Stimulated activated CD4-positive, alpha-beta T cell treated with anti-CD3 and anti-CD28 coated beads, Interleukin-15, amount 100 ng/mL, for 48 hours (primary cell): ENCODE data around the gene C1QTNF5.

Experiments
- DNase-seq, 2 donors: peaks; one replicate each; pipeline ENCODE4 v3.0.0-alpha.2; 2020; ENCODE audit warnings: low read depth in 2 of 2

Gene C1QTNF5

GRCh38 chr11:119359365-119360214 lies 18.9 kb upstream of the C1QTNF5 start:
- DNase-seq: no peak

GRCh38 chr11:119357074-119357473 lies 16.4 kb upstream of the C1QTNF5 start:
- no peak for DNase-seq

DNA sequence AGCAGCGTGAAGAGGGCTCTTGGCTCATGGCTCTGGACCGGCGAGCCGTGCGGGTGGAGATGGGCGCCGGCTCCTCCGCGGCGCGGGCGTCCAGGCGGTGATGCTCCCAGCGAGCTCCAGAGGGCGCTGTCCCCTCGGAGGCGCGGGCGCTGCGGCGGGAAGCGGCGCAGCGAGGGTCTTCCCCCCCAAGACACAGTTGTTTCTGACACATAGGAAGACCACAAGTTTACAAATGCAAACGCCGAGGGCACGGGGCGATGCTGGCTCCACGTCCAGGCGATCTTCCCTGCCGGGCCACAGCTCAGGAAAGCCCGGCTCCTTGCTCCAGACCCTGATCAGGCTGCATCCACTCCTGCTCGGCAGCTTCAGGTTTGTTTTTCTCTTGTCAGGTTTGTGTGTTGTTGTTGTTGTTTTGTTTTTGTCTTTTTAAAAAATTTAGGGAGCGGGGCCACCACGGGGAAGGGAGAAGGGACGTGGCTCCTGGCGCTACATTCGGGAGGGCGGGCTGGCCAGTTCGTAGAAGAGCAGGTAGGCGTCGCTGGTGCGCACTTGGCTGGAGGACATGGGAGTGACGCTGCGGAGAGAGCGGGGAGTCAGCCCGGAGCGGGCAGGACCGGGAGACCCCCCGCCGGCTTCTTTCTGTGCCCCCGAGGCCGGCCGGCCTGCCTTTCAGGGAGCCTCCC lies 15.8 kb upstream of the C1QTNF5 start:
- DNase-seq: peak; percentile 52 to 67

DNA sequence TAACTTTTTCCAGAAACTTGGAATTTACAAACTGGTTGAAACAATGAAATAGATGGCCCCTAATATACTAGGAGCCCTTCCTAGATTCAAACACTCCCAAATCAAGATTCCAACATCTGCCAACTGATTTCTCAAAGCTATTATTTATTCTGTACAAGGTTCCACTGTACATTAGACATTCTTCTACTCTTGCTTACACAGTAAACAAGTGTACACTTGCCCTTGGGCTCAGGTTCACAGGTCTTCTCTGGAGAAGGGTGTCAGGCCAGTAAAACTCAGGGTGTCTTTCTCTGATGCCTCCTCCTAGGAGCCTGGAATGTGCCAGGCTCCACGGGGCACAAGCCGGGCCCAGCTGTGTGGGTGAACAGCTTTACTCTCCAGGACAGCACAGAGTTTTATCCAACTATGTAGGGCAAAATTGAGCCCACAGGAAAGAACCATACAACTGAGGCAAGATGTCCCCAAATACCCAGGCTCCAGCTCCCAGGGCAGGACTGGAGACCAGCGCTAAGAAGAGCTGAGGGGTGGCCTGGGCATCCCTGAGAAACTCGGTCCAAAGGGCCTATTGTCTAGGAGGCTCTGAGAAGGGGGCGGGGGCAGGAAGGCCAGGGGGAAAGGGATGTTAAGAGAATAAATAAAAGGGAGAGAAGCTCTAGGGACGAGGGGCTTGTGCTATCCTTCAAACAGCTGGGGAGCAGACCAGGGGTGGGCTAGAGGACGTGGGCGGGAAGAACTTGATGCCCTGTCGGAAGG lies 14.6 kb upstream of the C1QTNF5 start:
- no peak for DNase-seq

GRCh38 chr11:119352857-119353260 lies 12.2 kb upstream of the C1QTNF5 start:
- no peak for DNase-seq

GRCh38 chr11:119351232-119351631 lies 10.5 kb upstream of the C1QTNF5 start:
- DNase-seq: no peak

- DNase-seq: no peak
Observed at GRCh38 chr11:119350302-119350701, 9.6 kb upstream of the C1QTNF5 start.

GRCh38 chr11:119347940-119348605 lies 7.4 kb upstream of the C1QTNF5 start:
- DNase-seq: no peak

DNA sequence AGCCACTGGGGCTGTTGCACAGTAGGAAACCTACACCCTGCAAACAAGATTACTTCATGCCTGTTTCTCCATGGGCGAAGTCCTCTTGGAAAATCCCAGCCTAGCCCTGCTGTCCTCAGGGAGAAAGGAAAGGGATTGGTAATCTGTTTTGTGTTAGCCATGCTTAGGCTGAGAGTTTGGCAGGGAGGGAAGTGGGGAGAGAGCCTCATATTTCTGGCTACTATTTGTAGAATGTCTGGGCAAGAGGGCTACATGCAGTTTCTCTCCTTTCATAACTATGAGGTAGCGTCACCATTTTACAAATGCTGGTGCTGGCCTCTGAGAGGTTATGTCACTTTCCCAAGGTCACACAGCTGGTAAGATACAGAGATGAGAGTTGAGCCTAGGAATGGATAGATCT lies 6.6 kb upstream of the C1QTNF5 start:
- no peak for DNase-seq

GRCh38 chr11:119346605-119347004 lies 5.9 kb upstream of the C1QTNF5 start, which contains the start of gene MFRP:
MFRP (minus strand) TSS chr11:119346705; CDS start chr11:119346513, 192 bp downstream.
- DNase-seq: no peak

GRCh38 chr11:119345685-119346084 lies 5.0 kb upstream of the C1QTNF5 start:
- DNase-seq: no peak

GRCh38 chr11:119344291-119345010 lies 3.8 kb upstream of the C1QTNF5 start:
- DNase-seq: no peak

DNA sequence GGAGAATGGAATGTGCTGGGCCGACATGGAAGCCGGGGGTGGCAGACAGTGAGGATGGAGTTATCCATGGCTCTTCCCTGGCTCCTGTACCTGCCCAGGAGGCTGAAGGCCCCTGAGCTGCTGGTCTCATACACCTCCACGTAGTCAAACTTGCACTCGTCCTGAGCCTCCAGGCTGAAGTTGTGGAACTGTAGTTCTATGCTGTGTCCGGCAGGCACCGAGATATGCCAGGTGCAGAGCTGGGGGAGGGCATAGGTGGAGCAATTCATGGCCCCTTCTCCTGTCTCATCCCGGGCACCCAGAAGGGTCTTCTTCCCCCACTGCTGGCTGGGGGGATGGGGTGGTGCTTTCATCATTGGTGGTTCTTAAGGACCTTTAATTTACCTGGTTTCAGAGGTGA lies 3.0 kb upstream of the C1QTNF5 start:
- no peak for DNase-seq

DNA sequence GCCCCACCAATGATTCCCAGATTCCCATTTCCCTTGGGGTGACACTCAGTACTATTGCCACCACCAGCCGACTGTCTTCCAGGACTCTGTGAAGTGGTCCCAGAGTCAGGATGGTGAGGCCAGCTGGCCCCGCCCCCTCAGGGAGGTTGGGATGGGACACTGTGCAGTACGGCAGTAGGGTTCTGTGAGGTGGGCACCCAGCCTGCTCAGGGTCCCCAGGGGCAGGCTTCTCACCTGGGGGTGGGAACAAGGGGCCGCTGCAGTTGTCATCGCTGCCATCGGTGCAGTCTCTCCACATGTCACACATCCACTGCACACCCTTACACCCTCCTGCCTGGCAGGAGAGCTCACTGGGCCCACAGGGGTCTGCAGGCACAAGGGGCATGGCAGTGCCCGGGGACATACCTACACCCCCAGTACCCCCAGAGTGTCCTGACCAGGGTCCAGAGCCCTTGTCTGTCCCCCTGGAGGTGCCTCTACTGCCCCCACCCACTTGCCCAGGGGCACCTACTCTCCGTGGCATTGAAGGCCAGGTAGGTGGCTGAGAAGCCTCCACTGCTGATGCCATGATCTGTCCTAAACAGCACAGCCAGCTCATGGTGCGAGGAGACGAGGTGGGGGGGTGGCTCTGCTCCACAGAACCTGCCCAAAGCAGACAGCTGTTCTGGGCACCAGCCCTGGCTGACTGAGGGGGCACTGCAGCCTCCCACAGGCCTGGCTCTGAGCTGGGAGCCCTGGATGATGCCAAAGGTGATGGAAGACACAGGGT lies 1.9 kb upstream of the C1QTNF5 start:
- DNase-seq: no peak

GRCh38 chr11:119342023-119342300 lies 1.3 kb upstream of the C1QTNF5 start:
- no peak for DNase-seq

DNA sequence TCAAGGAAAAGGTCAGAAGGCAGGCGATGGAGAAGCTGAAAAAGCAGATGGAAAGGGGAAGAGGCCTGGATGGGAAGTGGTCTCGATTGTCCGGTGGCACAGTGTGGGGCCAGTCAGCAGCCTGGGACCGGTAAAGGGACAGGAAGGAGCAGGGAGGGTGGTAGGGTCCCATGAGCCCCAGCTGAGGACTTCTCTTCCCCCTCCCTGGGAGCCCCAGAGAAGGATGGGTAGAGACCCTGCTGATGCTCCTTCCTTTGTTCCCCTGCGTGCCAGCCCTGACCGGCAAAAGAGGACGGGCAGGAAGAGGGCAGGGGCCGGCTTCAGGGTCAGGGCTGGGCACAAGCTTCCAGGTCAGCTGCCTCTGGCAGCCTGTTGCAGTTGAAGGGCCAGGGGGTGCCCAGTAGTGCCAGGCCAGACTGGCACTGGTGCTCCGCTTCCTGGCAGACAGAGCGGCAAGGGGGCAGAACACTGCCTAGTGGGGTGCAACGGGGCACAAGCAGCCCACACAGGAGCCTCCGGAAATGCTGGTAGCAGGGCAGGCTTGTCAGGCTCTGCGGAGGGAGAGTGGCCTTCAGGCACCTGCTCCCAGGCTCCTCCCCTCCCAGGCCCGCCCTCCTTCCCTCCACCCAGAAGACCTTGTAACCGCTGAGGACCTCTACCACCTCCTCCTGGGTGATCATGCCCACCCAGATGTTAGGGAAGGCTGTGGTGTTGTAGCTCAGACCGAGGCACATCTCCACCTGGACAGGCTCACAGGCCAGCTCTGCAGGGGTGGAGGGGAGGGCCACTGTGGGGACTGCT lies 739 bp upstream of the C1QTNF5 start:
- no peak for DNase-seq

- DNase-seq: no peak
Observed at GRCh38 chr11:119339589-119340334, 921 bp downstream of the C1QTNF5 start.

GRCh38 chr11:119338965-119339588 lies 1.6 kb downstream of the C1QTNF5 start:
- DNase-seq: no peak
